AG09309 (cell line): ENCODE results near the gene MRGPRG.

ENCODE experiments used
- DNase-seq: peaks from one replicate; pipeline ENCODE4 v3.0.0-alpha.2; 2010; ENCODE audit warnings: low read depth
- H3K4me3 ChIP-seq: 2 replicates; pipeline ENCODE4 v1.5.1; 2011; ENCODE audit warnings: mild to moderate bottlenecking, low read depth, low read length, moderate library complexity; ENCODE audit not compliant: control insufficient read depth
- TF ChIP-seq, protein P1 (sequence below): IDR thresholded peaks from 2 replicates; pipeline ENCODE4 v1.5.1; 2011; ENCODE audit warnings: mild to moderate bottlenecking, low read depth, low read length, inconsistent platforms; ENCODE audit not compliant: insufficient read depth, control insufficient read depth; ENCODE audit errors: missing control alignments

Gene MRGPRG

DNA sequence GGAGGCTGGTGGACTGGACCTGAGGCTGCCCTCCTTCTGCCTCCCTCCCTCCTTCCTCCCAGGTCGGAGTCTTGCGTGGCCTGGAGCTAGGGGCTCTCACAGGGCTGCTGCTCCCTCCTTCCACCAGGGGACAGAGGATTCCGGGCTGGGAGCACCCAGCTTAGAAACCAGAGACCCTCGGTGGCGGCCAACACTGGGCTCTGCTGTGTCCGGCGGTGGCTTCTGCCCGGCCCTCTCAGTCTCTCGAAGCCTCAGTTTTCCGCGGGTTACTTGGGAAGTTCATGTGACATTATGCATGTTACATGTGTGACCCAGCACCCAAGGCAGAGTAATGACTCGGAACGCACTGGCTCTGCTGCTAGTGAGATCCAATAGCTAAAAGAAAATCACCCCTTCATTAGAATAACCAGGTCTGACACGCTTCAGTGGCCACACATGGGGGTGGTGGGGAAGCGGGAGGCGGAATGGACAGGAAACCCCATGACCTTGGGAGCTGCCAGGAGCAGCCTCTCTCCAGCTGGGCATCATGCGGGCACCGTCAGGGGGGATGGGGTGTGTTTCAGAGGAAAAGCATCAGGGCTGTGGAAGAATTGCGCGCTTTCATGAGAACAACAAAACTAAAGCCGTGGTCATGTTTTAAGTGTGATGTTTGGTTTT lies 5.9 kb upstream of the MRGPRG start:
- no peak overlapping the region for H3K4me3 ChIP-seq
- no peak for DNase-seq
- TF ChIP-seq, protein P1, sequence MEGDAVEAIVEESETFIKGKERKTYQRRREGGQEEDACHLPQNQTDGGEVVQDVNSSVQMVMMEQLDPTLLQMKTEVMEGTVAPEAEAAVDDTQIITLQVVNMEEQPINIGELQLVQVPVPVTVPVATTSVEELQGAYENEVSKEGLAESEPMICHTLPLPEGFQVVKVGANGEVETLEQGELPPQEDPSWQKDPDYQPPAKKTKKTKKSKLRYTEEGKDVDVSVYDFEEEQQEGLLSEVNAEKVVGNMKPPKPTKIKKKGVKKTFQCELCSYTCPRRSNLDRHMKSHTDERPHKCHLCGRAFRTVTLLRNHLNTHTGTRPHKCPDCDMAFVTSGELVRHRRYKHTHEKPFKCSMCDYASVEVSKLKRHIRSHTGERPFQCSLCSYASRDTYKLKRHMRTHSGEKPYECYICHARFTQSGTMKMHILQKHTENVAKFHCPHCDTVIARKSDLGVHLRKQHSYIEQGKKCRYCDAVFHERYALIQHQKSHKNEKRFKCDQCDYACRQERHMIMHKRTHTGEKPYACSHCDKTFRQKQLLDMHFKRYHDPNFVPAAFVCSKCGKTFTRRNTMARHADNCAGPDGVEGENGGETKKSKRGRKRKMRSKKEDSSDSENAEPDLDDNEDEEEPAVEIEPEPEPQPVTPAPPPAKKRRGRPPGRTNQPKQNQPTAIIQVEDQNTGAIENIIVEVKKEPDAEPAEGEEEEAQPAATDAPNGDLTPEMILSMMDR = no peak

DNA sequence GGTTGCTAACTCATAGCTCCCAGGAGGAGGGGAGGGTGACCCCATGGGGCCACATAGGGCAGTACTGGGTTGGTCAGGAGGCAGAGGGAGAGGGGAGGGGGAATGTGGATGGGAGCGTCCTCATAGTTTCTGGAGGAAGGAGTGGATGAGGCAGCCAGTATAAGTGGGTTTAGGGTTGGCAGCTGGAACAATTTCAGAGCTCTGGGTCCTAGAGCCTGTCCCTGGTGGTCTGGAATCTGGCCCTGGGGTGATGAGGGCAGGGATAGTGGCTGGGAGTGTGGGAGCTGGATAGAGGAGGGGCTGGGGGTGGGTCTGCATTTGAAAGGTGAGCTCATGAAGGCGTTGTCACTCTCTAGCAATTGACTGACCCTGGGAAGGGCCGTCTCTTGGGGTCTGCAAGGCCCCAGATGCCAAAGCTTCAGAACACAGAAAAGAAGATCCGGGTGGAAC lies 5.3 kb upstream of the MRGPRG start:
- no peak for DNase-seq
- H3K4me3 ChIP-seq = no peak overlapping the region
- TF ChIP-seq, protein P1 = no peak

DNA sequence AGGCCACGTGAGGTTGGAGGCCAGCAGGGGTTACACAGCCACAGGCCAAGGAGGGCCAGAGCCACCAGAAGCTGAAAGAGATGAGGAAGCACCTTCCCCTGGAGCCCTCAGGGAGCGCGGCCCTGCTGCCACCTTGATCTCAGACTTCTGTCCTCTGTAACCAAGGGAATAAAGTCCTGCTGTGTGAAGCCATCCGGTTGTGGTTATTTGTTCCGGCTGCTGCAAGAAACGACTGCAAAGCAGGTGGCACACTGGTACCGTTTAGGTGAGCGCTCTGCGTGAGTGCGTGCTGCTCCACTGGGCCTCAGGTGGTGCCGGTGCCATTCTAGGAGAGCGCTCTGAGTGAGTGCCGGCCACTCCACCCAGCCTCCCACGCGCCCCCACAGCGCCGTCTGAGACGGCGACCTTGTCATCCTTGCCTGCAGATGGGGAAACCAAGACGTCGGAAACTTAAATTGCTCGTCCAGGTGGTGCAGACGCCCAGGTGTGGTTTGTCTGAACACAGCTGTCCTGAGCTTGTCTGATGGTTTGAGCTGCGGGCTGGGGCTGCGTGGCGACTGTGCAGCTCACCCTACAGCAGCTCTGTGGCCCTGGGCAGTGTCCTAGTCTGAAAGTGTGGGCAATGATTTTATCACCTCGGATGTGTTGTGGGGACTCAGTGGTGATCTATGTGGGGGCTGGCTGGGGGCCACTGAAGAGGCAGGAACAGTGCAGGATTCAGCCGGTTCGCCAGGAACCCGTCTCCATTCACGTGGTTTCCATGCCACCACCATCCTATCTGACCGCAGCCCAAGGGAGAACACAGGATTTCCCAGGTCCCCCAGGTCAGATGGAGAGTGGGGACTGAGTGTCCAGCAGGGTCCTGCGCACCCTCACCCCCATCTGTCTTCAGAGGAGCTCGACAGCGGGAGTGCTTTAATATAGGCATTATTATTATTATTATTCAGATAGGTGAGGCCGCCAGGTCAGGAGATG lies 4.6 kb upstream of the MRGPRG start:
- no peak overlapping the region for H3K4me3 ChIP-seq
- no peak for DNase-seq
- TF ChIP-seq, protein P1 = no peak

DNA sequence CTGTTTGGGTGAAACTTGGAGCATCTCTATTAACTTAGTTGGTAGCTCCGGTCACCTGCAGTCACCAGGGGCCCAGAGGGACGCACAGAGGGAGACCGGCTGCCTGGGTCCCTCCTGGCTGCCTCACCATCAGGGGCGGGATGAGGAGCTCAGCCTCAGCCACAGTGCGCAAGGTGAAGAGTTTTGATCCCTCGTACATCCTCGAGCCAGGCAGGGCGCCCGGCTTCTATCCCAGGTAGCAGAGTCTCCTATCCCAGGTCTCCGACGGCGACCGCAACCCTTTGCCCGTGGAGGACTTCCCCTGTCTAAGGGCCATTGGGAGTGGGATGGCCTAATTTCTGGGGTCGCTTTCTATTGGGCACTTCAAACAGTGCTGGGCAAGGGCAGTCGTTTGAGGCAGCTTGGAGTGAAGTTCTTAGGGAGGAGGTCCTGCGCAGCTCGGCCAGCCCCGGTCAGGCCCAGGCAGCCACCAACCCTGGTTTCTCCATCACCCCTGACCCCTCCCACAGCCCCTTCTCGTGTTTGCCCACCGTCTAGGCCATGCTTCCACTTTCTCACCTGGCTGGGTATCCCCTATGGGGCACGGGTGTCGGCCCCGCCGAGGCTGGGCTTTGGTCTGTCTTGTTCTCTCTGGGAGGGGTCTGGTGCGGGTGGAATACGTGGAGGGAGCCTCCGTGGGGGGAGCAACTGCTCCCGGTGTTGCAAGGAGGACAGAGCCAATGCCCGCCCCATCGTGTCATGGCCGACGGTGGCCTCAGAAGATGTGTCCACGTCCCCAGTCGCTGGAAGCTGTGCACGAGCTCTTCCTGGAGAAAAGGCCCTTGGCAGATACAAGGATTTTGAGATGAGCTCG lies 3.6 kb upstream of the MRGPRG start:
- TF ChIP-seq, protein P1 = no peak
- no peak overlapping the region for H3K4me3 ChIP-seq
- DNase-seq = no peak

DNA sequence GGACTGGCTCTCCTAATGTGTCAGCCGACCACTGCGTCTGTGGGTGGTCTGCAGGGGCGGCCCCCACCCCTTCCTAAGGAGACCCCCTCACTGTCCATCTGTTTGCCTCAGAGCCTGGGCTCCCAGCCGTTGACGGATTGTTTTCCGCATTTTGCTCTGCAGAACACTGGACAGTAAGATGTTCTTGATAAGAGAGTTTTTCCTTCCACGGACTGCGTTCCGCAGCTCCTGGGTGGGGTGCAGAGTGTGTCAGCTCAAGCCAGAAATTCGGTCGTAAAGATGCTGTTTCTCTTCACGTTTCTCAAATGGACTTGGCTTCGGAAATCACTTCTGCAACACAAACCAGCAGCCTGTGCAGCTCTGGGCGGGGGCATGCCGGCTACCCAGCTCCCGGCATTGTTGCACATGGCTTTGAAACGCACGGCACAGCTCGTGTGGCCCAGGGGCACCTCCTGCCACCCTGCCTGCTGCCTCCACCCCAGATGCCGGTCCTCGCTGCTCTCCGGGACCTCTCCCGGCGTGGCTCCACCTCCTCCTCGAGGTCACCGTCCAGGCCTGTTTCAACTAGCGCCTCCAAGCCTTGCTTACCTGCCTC lies 2.9 kb upstream of the MRGPRG start:
- no peak for DNase-seq
- no peak overlapping the region for H3K4me3 ChIP-seq
- TF ChIP-seq, protein P1 = no peak

DNA sequence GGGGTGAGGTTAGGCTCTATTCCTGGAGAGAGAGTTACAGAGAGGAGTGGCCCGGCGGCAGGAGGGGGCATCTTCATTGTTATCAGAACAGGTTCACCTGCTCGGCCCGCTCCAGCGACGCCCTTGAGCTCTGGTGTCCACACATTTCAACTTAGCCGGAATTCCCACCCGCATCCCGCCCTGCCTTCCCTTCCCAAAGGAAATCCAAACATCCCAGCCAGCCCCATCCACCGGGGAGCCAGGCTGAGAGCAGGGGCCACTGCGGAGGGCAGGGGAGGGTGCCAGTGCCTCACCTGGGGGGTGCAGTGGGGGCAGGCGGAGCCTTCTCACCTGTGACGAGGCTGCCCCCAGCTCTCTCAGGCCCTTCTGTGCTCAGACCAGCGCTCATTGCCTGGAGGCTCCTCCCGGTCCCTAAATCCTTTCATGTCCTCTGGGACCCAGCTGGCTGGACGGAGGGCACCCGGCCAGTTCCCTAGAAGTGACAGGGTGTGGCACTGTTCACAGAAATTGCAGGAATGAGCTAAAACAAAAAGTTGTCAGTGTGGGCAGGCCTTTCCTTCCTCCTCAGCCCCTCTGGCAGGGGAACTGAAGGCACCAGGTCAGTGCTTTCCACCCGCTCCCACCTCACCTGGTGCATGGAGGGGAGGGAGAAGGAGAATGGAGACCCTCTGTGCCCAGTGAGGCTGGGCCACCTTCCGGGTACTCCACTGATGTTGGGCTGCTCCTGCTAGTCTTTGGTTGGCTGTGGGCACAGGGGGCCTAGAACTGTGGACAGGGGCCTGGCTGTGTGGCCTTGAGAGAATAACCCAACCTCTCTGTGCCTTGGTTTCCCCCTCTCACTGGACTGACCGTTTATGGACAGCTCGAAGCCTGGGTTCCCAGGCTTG lies 2.2 kb upstream of the MRGPRG start:
- DNase-seq = no peak
- TF ChIP-seq, protein P1 = no peak

More for the DNA sequence above, 2.2 kb upstream of the MRGPRG start:
- H3K4me3 ChIP-seq = no peak overlapping the region
